Activated naive CD4-positive, alpha-beta T cell treated with anti-CD3 and anti-CD28 coated beads, Interleukin-2, amount 10 ng/mL, durations not matched to agents 7 days and 5 days (primary cell): ENCODE results near the gene C6orf136.
"Not testable (repeated sequence)": the region's sequence is repeated elsewhere in the genome, so short reads cannot be mapped to it uniquely, and the experiment has no call there.

Experiments
- CTCF ChIA-PET: fragments of 350-600 bp; sonication (Branson Sonifier 250); formaldehyde crosslinking; loops from one replicate; lab custom pipeline; 2021; ENCODE audit warnings: antibody characterized with exemption; lab: Charles Lee
- DNase-seq: peaks from one replicate; pipeline ENCODE4 v3.0.0-alpha.2; 2020
- H3K27ac Mint-ChIP-seq: one replicate; pipeline ENCODE4 v1.8.0; 2021; ENCODE audit warnings: mild to moderate bottlenecking, moderate library complexity, mixed read lengths
- H3K27me3 Mint-ChIP-seq: one replicate; pipeline ENCODE4 v1.8.0; 2021; ENCODE audit warnings: mild to moderate bottlenecking, mixed read lengths
- H3K36me3 Mint-ChIP-seq: one replicate; pipeline ENCODE4 v1.8.0; 2021; ENCODE audit warnings: mixed read lengths
- H3K4me1 Mint-ChIP-seq: one replicate; pipeline ENCODE4 v1.8.0; 2021; ENCODE audit warnings: mixed read lengths
- H3K4me3 Mint-ChIP-seq: one replicate; pipeline ENCODE4 v1.8.0; 2021; ENCODE audit warnings: mild to moderate bottlenecking, moderate library complexity, mixed read lengths
- H3K9me3 Mint-ChIP-seq: one replicate; pipeline ENCODE4 v1.8.0; 2021; ENCODE audit warnings: mixed read lengths

The C6orf136 gene, protein sequence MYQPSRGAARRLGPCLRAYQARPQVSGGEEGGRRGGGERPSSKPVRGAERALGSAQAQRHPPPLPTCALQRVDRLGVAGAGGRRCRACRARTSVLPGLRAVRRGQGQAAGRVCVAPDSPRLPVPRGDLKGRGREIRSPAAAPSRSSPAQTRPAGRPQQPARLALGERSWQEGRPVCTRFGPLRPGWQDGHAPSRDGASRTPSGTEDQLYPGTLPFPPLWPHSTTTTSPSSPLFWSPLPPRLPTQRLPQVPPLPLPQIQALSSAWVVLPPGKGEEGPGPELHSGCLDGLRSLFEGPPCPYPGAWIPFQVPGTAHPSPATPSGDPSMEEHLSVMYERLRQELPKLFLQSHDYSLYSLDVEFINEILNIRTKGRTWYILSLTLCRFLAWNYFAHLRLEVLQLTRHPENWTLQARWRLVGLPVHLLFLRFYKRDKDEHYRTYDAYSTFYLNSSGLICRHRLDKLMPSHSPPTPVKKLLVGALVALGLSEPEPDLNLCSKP

GRCh38 chr6:30646450-30647241, at the start of gene C6orf136:
C6orf136 (plus strand) TSS chr6:30647133; CDS start chr6:30647232, 99 bp downstream.
- CTCF ChIA-PET = interaction anchor here (1.2 kb wide), 1 partner anchor 75 kb away, joined by 3 read pairs; no protein-coding TSS in a partner anchor
- Mint-ChIP-seq H3K27me3 (no peaks in the 10 kb centered on the region), H3K9me3 (no peaks in the 10 kb centered on the region), H3K4me3 (peak within 1 kb of the TSS; percentile 86), H3K27ac (peak within 1 kb of the TSS; percentile 92), H3K4me1 (peaks cover 42% of the 10 kb centered on the region), H3K36me3 (peaks cover 17% of the 10 kb centered on the region)
- DNase-seq = peak; percentile 95

- H3K4me1 Mint-ChIP-seq, H3K27me3 Mint-ChIP-seq, H3K4me3 Mint-ChIP-seq, H3K9me3 Mint-ChIP-seq: not testable (repeated sequence)
- CTCF ChIA-PET = interaction anchor here (0.8 to 5.2 kb wide), 30 partner anchors 10 to 147 kb away, joined by 3 to 44 read pairs (median 4); partner anchors contain the start of genes ABCF1, DHX16 and PRR3
- peak overlapping the region; percentile 67 for H3K27ac Mint-ChIP-seq
- peaks cover 33% of the 10 kb centered on the region for H3K36me3 Mint-ChIP-seq
- DNase-seq = peak; percentile 89
Observed at GRCh38 chr6:30597315-30598144, 49.4 kb upstream of the C6orf136 start.

DNA sequence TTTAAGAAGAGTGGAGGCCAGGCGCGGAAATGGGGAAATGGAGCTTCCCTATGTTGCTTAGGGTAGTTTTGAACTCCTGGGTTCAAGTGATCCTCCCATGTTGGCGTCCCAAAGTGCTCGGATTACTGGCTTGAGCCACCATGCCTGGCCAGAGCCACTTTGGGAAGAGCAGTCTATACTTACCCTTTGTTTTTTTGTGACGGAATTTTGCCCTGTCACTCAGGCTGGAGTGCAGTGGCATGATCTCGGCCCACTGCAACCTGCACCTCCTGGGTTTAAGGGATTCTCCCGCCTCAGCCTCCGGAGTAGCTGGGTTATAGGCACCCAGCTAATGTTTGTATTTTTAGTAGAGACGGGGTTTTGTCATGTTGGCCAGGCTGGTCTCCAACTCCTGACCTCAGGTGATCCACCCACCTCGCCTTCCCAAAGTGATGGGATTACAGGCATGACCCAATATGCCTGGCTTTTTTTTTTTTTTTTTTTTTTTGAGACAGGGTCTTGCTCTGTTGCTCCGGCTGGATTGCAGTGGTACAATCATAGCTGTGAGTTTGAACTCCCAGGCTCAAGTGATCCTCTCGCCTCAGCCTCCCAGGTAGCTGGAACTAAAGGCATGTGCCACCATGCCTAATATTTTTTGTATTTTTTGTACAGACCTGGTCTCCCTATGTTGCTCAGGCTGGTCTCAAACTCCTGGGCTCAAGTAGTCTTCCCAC, 47.9 kb upstream of the C6orf136 start:
- no peaks in the 10 kb centered on the region for H3K27me3 Mint-ChIP-seq
- CTCF ChIA-PET = interaction anchor here (1.3 to 5.2 kb wide), 8 partner anchors 13 to 132 kb away, joined by 3 to 44 read pairs (median 24); no protein-coding TSS in a partner anchor
- H3K4me1 Mint-ChIP-seq = peaks cover 18% of the 10 kb centered on the region
- H3K9me3 Mint-ChIP-seq = no peaks in the 10 kb centered on the region
- H3K27ac Mint-ChIP-seq = no peak overlapping the region
- no peak for DNase-seq
- no peak overlapping the region for H3K4me3 Mint-ChIP-seq
- H3K36me3 Mint-ChIP-seq = peaks cover 45% of the 10 kb centered on the region

GRCh38 chr6:30599625-30600324, 47.2 kb upstream of the C6orf136 start:
- no peak for DNase-seq
- peaks cover 49% of the 10 kb centered on the region for H3K36me3 Mint-ChIP-seq
- H3K9me3 Mint-ChIP-seq = no peaks in the 10 kb centered on the region
- no peak overlapping the region for H3K4me3 Mint-ChIP-seq
- H3K4me1 Mint-ChIP-seq = peaks cover 20% of the 10 kb centered on the region
- H3K27me3 Mint-ChIP-seq = no peaks in the 10 kb centered on the region
- no peak overlapping the region for H3K27ac Mint-ChIP-seq
- CTCF ChIA-PET = interaction anchor here (1.2 to 5.2 kb wide), 6 partner anchors 9 to 131 kb away, joined by 3 to 44 read pairs (median 5); no protein-coding TSS in a partner anchor

GRCh38 chr6:30600451-30600961, 46.4 kb upstream of the C6orf136 start:
- Mint-ChIP-seq H3K4me1 (peaks cover 23% of the 10 kb centered on the region), H3K27me3 (no peaks in the 10 kb centered on the region), H3K27ac (peak overlapping the region; percentile 33), H3K4me3 (no peak overlapping the region), H3K9me3 (no peaks in the 10 kb centered on the region), H3K36me3 (peaks cover 51% of the 10 kb centered on the region)
- no peak for DNase-seq
- CTCF ChIA-PET = interaction anchor here (0.9 to 1.9 kb wide), 8 partner anchors 10 to 147 kb away, joined by 3 to 7 read pairs (median 4); no protein-coding TSS in a partner anchor

DNA sequence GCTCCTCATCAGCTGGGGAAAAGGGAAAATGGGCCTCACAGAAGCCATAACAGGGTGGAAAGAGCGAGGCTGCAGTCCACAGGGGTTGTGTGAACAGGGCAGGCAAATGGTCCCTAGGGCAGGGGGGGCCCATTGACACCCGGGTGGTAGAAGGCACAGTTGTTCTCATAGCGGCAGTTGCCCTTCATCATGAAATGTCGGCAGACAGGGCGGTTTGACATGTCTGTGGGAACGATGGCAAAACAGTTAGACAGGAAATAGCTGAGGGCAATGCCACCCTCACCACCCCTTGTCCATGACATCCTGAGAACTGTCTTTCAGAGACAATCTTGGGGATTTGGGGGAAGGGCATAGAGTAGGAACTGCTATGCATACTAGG, 45.5 kb upstream of the C6orf136 start:
- no peak overlapping the region for H3K27ac Mint-ChIP-seq
- peaks cover 30% of the 10 kb centered on the region for H3K4me1 Mint-ChIP-seq
- no peaks in the 10 kb centered on the region for H3K27me3 Mint-ChIP-seq
- no peak for DNase-seq
- CTCF ChIA-PET = interaction anchor here (0.9 to 1.3 kb wide), 4 partner anchors 12 to 148 kb away, joined by 3 to 5 read pairs (median 4); no protein-coding TSS in a partner anchor
- no peak overlapping the region for H3K4me3 Mint-ChIP-seq
- no peaks in the 10 kb centered on the region for H3K9me3 Mint-ChIP-seq
- peaks cover 57% of the 10 kb centered on the region for H3K36me3 Mint-ChIP-seq

DNA sequence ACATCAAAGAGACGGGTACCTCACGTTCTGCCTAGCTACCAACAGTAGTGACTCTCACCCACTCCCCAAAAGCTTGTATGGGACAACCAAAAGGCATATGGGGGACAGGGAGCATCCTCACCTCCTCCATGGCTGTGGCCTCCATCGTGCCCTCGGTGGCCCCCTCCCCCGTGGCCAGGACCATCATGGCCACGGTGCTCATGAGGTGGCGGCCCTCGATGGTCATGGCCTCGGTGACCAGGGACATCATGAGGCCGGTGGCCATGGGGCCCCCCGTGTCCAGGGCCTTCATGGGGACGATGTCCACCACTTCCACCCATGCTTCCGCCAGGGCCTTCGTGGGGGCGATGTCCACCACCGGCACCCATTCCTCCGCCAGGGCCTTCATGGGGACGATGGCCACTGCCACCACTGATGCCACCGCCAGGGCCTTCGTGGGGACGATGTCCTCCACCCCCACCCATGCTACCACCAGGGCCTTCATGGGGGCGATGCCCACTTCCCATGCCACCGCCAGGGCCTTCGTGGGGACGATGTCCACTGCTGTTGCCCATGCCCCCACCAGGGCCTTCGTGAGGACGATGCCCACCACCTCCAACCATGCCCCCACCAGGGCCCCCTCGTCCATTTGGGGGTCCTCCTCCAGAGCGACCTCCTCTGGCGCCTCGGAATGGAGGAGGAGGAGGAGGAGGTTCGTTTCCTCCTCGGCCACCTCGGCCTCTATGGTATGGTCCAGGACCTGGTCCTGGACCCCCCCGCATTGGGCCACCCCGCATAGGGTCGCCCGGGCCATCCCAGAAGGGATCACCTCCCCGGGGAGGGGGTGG, 44.9 kb upstream of the C6orf136 start:
- Mint-ChIP-seq H3K27me3 (no peaks in the 10 kb centered on the region), H3K36me3 (peaks cover 62% of the 10 kb centered on the region), H3K4me3 (no peak overlapping the region), H3K27ac (no peak overlapping the region), H3K9me3 (no peaks in the 10 kb centered on the region), H3K4me1 (peaks cover 33% of the 10 kb centered on the region)
- DNase-seq = no peak
- CTCF ChIA-PET = interaction anchor here (1.3 kb wide), 1 partner anchor 18 kb away, joined by 5 read pairs; no protein-coding TSS in a partner anchor

GRCh38 chr6:30603961-30604360, 43.0 kb upstream of the C6orf136 start:
- Mint-ChIP-seq H3K4me1 (peaks cover 40% of the 10 kb centered on the region), H3K27ac (peak overlapping the region; percentile 50)
- CTCF ChIA-PET = no interaction called here

GRCh38 chr6:30610065-30610464, 36.9 kb upstream of the C6orf136 start:
- Mint-ChIP-seq H3K36me3 (peaks cover 85% of the 10 kb centered on the region), H3K4me3 (no peak overlapping the region), H3K27ac (peak overlapping the region; percentile 69), H3K9me3 (no peaks in the 10 kb centered on the region), H3K27me3 (no peaks in the 10 kb centered on the region), H3K4me1 (peaks cover 78% of the 10 kb centered on the region)
- CTCF ChIA-PET = interaction anchor here (1.1 to 1.5 kb wide), 2 partner anchors 13 to 17 kb away, joined by 3 to 12 read pairs; no protein-coding TSS in a partner anchor
- no peak for DNase-seq

More at GRCh38 chr6:30603961-30604360, 43.0 kb upstream of the C6orf136 start:
- no peaks in the 10 kb centered on the region for H3K27me3 Mint-ChIP-seq
- no peak overlapping the region for H3K4me3 Mint-ChIP-seq
- no peaks in the 10 kb centered on the region for H3K9me3 Mint-ChIP-seq
- DNase-seq = no peak
- peaks cover 70% of the 10 kb centered on the region for H3K36me3 Mint-ChIP-seq

- H3K4me3 Mint-ChIP-seq = no peak overlapping the region
- CTCF ChIA-PET = interaction anchor here (1.1 to 3.6 kb wide), 4 partner anchors 14 to 119 kb away, joined by 3 to 21 read pairs (median 16); no protein-coding TSS in a partner anchor
Observed at GRCh38 chr6:30611150-30611855, 35.6 kb upstream of the C6orf136 start.

GRCh38 chr6:30611856-30612194, 35.1 kb upstream of the C6orf136 start:
- Mint-ChIP-seq H3K9me3 (no peaks in the 10 kb centered on the region), H3K4me1 (peaks cover 66% of the 10 kb centered on the region), H3K27me3 (peaks cover under 1% of the 10 kb centered on the region), H3K4me3 (no peak overlapping the region), H3K36me3 (peaks cover 88% of the 10 kb centered on the region), H3K27ac (peak overlapping the region; percentile 49)
- CTCF ChIA-PET = interaction anchor here (1.6 to 3.6 kb wide), 4 partner anchors 14 to 128 kb away, joined by 4 to 21 read pairs (median 12); partner anchors contain the start of gene ATAT1
- no peak for DNase-seq

More at GRCh38 chr6:30611150-30611855, 35.6 kb upstream of the C6orf136 start:
- Mint-ChIP-seq H3K9me3 (no peaks in the 10 kb centered on the region), H3K4me1 (peaks cover 69% of the 10 kb centered on the region), H3K27me3 (no peaks in the 10 kb centered on the region), H3K27ac (peak overlapping the region; percentile 49), H3K36me3 (peaks cover 88% of the 10 kb centered on the region)
- DNase-seq = no peak
